Measurements from ENCODE around the gene PKNOX2.

The PKNOX2 gene

GRCh38 chr11:125314276-125315078 lies 149.9 kb downstream of the PKNOX2 start:
- no peak for DNase-seq (ENCODE audit: low spot score)

- no peak for DNase-seq (ENCODE audit: low spot score)
Observed at GRCh38 chr11:125315079-125315740, 150.7 kb downstream of the PKNOX2 start.

GRCh38 chr11:125317416-125317815 lies 152.9 kb downstream of the PKNOX2 start:
- no peak for DNase-seq (ENCODE audit: low spot score)

GRCh38 chr11:125319649-125320048 lies 155.1 kb downstream of the PKNOX2 start:
- no peak for DNase-seq (ENCODE audit: low spot score)

GRCh38 chr11:125320347-125321076 lies 156.0 kb downstream of the PKNOX2 start:
- DNase-seq (ENCODE audit: low spot score) = no peak

- DNase-seq (ENCODE audit: low spot score) = no peak
Observed at GRCh38 chr11:125322289-125322688, 157.7 kb downstream of the PKNOX2 start.

- no peak for DNase-seq (ENCODE audit: low spot score)
Observed at GRCh38 chr11:125325196-125325595, 160.6 kb downstream of the PKNOX2 start.

GRCh38 chr11:125326126-125326525 lies 161.6 kb downstream of the PKNOX2 start:
- no peak for DNase-seq (ENCODE audit: low spot score)

GRCh38 chr11:125327518-125328224 lies 163.1 kb downstream of the PKNOX2 start:
- DNase-seq (ENCODE audit: low spot score) = no peak

GRCh38 chr11:125328225-125328580 lies 163.7 kb downstream of the PKNOX2 start:
- DNase-seq (ENCODE audit: low spot score) = no peak

- no peak for DNase-seq (ENCODE audit: low spot score)
Observed at GRCh38 chr11:125329786-125330185, 165.2 kb downstream of the PKNOX2 start.

GRCh38 chr11:125330462-125331325 lies 166.1 kb downstream of the PKNOX2 start:
- DNase-seq (ENCODE audit: low spot score) = no peak

- DNase-seq (ENCODE audit: low spot score) = no peak
Observed at GRCh38 chr11:125331357-125332035, 166.9 kb downstream of the PKNOX2 start.

GRCh38 chr11:125332821-125333220 lies 168.3 kb downstream of the PKNOX2 start:
- no peak for DNase-seq (ENCODE audit: low spot score)

- no peak for DNase-seq (ENCODE audit: low spot score)
Observed at GRCh38 chr11:125333354-125334073, 169.0 kb downstream of the PKNOX2 start.

- no peak for DNase-seq (ENCODE audit: low spot score)
Observed at GRCh38 chr11:125335106-125335505, 170.6 kb downstream of the PKNOX2 start.

GRCh38 chr11:125337836-125338834 lies 173.6 kb downstream of the PKNOX2 start:
- DNase-seq (ENCODE audit: low spot score) = no peak

GRCh38 chr11:125338886-125339811 lies 174.6 kb downstream of the PKNOX2 start:
- no peak for DNase-seq (ENCODE audit: low spot score)

All from LoVo (cell line).